CD4-positive, CD25-positive, alpha-beta regulatory T cell (primary cell): Measurements from ENCODE around the gene KCNQ1. TPM values are rescaled to one million over a fixed set of nuclear protein-coding genes. Genes with fewer than 3 reads are reported as not detected.

Experiments
- ATAC-seq, 2 donors: fragments of 150-1000 bp; cut with Tn5 transposase; one replicate each; pipeline ENCODE4 v1.10.0; 2021; ENCODE audit warnings: low read depth in 2 of 2, moderate number of reproducible peaks in 2 of 2, moderate library complexity in 1 of 2
- DNase-seq, 3 donors: peaks; one replicate each; pipeline versions ENCODE4 v3.0.0 to v3.0.0-alpha.2; 2012 to 2022; ENCODE audit warnings: mixed read lengths in 1 of 3
- H3K27ac ChIP-seq: one replicate; pipeline ENCODE4 v1.7.0; 2013; ENCODE audit warnings: mild to moderate bottlenecking, low read length; ENCODE audit not compliant: insufficient read depth, poor library complexity, severe bottlenecking
- H3K27me3 ChIP-seq: one replicate; pipeline ENCODE4 v1.7.0; 2013; ENCODE audit warnings: low read length; ENCODE audit not compliant: control insufficient read depth, insufficient read depth
- H3K36me3 ChIP-seq: one replicate; pipeline ENCODE4 v1.7.0; 2013; ENCODE audit warnings: mild to moderate bottlenecking, low read length, moderate library complexity; ENCODE audit not compliant: control insufficient read depth, insufficient read depth
- H3K4me1 ChIP-seq: 2 replicates; pipeline ENCODE4 v1.7.0; 2013; ENCODE audit warnings: mild to moderate bottlenecking, low read length; ENCODE audit not compliant: insufficient read depth, control insufficient read depth, poor library complexity, severe bottlenecking
- H3K4me3 ChIP-seq: one replicate; pipeline ENCODE4 v1.7.0; 2013; ENCODE audit warnings: low read depth, mild to moderate bottlenecking, low read length, moderate library complexity
- H3K9me3 ChIP-seq, 2 experiments: 1 replicate in 1 of 2; 2 replicates in 1 of 2; pipeline ENCODE4 v1.7.0; 2013; ENCODE audit warnings: low read length in 2 of 2, mild to moderate bottlenecking in 1 of 2, moderate library complexity in 1 of 2; ENCODE audit not compliant: control insufficient read depth in 2 of 2
- H3K27ac Mint-ChIP-seq, 3 donors: one replicate each; pipeline ENCODE4 v1.8.0; 2020 to 2022; ENCODE audit warnings: mild to moderate bottlenecking in 3 of 3, mixed read lengths in 3 of 3, moderate library complexity in 2 of 3
- H3K27me3 Mint-ChIP-seq: one replicate; pipeline ENCODE4 v1.8.0; 2022; ENCODE audit warnings: mild to moderate bottlenecking, mixed read lengths
- H3K36me3 Mint-ChIP-seq: one replicate; pipeline ENCODE4 v1.8.0; 2020; ENCODE audit warnings: mixed read lengths
- H3K4me1 Mint-ChIP-seq, 4 donors: one replicate each; pipeline ENCODE4 v1.8.0; 2020 to 2022; ENCODE audit warnings: mixed read lengths in 4 of 4, mild to moderate bottlenecking in 1 of 4
- H3K4me3 Mint-ChIP-seq, 4 donors: one replicate each; pipeline ENCODE4 v1.8.0; 2020 to 2022; ENCODE audit warnings: mild to moderate bottlenecking in 4 of 4, mixed read lengths in 4 of 4, moderate library complexity in 3 of 4
- H3K9me3 Mint-ChIP-seq, 7 donors: one replicate each; pipeline ENCODE4 v1.8.0; 2020 to 2022; ENCODE audit warnings: mixed read lengths in 7 of 7, mild to moderate bottlenecking in 3 of 7, moderate library complexity in 2 of 7
- polyA plus RNA-seq, 4 donors: library from polyadenylated mRNA; unstranded; fragments of 300-500 nt; fragmentation: Illumina TruSeq; gene quantifications; one replicate each; pipeline ENCODE4 v1.2.3, GENCODE V29; 2021
- total RNA-seq: library from RNA; stranded (reverse); gene quantifications from one replicate; pipeline ENCODE4 v1.2.3, GENCODE V29; 2022

KCNQ1 gene
- total and polyA plus RNA-seq, 5 donors from 2014 or later = 5.5 to 13.4 (median 6.8) TPM

DNA sequence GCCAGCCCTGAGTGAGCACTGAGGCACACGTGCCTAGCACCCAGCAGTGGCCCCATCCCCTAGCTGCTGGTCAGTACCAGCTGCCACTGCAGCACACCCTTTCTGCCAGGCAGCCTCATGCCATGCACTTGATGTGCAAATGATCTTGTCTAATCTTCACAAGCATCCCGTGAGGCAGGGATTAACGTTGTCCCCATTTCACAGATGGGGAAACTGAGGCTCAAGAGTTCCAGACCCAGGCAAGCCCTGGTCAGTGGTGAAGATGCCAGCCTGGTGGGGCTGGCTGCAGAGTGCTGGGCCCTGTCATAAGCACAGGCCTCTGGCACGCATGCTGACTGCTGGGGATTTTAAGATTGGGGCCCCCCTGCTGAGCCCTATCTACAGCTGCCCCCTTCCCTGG, 449.1 kb downstream of the KCNQ1 start:
- peak overlapping the region; percentile 47 to 83 (median 79) for H3K27ac Mint-ChIP-seq
- H3K4me3 ChIP-seq = no peak overlapping the region
- no peaks in the 10 kb centered on the region for H3K27me3 ChIP-seq
- peaks cover 0 to 48% (median 20%) of the 10 kb centered on the region in 4 donors for H3K4me1 Mint-ChIP-seq
- no peaks in the 10 kb centered on the region for H3K36me3 ChIP-seq
- H3K4me3 Mint-ChIP-seq = peak overlapping the region in 3 of 4 donors; percentile 72 to 82 (median 78)
- H3K36me3 Mint-ChIP-seq = no peaks in the 10 kb centered on the region
- peak overlapping the region; percentile 21 for H3K27ac ChIP-seq
- DNase-seq (no peak), ATAC-seq (no peak)
- no peaks in the 10 kb centered on the region for H3K27me3 Mint-ChIP-seq
- H3K9me3 Mint-ChIP-seq = no peaks in the 10 kb centered on the region
- no peaks in the 10 kb centered on the region for H3K9me3 ChIP-seq
- H3K4me1 ChIP-seq = peaks cover 36% of the 10 kb centered on the region

DNA sequence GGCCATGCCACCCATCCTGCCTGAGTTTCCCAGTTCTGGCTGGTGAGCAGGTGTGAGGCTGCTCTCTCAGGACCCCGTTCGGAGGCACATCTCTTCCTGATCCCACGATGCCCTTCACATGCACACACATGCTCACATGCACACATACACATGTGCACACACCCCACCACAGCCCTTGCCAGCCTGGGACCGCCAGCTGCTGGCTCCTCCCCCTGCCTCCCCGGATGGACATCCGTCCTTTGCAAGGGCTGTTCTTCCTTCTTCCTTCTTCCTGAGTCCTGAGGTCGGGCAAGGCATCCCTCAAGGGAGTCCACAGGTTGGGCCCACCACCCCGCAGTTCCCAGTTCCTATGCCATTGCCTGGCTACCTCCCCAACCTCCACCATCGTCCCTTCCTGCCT, 451.2 kb downstream of the KCNQ1 start:
- Histone ChIP-seq H3K27ac (no peak overlapping the region), H3K36me3 (no peaks in the 10 kb centered on the region), H3K27me3 (no peaks in the 10 kb centered on the region), H3K9me3 (no peaks in the 10 kb centered on the region), H3K4me1 (peaks cover 43% of the 10 kb centered on the region), H3K4me3 (no peak overlapping the region)
- Mint-ChIP-seq H3K27ac (peak overlapping the region in 2 of 3 donors; percentile 23 to 46), H3K9me3 (no peaks in the 10 kb centered on the region), H3K36me3 (no peaks in the 10 kb centered on the region), H3K4me1 (peaks cover 0 to 60% (median 28%) of the 10 kb centered on the region in 4 donors), H3K27me3 (no peaks in the 10 kb centered on the region), H3K4me3 (peak overlapping the region in 1 of 4 donors; percentile 15)
- no peak for DNase-seq
- ATAC-seq = no peak

DNA sequence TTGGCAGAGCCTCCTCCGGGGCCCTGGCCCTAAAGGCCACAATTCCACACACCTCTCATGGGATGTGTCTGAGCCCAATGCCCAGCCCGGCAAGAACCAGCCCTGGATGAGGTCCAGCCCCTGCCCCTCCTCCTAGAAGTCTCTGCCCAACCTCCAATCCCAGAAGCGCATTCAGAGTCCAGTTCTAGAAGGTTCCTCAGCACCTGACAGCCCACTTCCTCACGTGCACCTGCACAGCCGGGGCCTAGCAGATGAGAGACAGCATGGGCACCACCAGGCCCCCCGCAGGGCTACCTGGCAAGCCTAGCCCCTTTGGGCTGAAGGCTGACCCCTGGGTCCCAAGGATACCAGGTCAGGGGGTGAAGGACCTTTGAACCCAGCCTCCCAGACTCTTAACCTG, 452.2 kb downstream of the KCNQ1 start:
- ATAC-seq = no peak
- H3K27ac ChIP-seq = no peak overlapping the region
- Mint-ChIP-seq H3K4me1 (peaks cover 0 to 56% (median 27%) of the 10 kb centered on the region in 4 donors), H3K27me3 (no peaks in the 10 kb centered on the region), H3K27ac (no peak overlapping the region), H3K4me3 (no peak overlapping the region), H3K9me3 (no peaks in the 10 kb centered on the region), H3K36me3 (no peaks in the 10 kb centered on the region)
- H3K27me3 ChIP-seq = no peaks in the 10 kb centered on the region
- H3K9me3 ChIP-seq = no peaks in the 10 kb centered on the region
- peaks cover 38% of the 10 kb centered on the region for H3K4me1 ChIP-seq
- no peak overlapping the region for H3K4me3 ChIP-seq
- no peaks in the 10 kb centered on the region for H3K36me3 ChIP-seq
- no peak for DNase-seq

DNA sequence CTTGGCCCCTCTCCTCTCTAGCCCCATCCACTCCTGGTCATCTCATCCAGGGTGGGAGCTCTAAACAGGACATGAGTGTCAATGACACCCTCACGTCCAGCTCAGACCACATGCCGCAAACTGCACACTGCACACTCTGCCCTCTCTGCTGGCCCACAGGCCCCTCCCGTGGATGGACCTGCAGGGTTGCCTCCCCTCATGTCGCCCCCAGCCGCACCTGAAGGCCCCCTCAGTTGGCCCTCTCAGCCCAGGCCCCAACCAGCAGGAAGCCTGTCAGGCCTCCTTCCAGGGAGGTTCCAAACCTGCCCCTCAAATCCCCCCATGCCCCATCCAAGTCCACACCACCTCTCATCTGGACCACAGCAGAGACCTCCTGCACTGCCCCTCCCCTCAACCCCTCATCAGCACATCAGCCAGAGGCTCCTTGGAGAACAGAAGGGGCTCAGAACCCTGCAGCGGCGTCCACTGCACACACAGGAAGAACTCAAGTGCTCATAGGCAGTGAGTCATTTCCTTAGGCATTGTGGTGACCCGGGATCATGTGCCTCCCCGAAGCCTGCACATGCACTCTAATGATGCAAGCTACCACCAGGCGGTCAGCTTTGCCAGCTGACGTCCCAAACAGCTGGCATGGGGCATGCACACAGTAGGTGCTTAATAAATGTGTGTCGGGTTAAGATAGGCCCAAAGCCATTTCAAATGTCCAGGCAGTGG, 453.7 kb downstream of the KCNQ1 start:
- Mint-ChIP-seq H3K27ac (peak overlapping the region; percentile 91 to 96 (median 96)), H3K4me1 (peaks cover 0 to 54% (median 21%) of the 10 kb centered on the region in 4 donors), H3K4me3 (peak overlapping the region; percentile 73 to 92 (median 86)), H3K9me3 (no peaks in the 10 kb centered on the region), H3K27me3 (no peaks in the 10 kb centered on the region), H3K36me3 (no peaks in the 10 kb centered on the region)
- DNase-seq (peak; percentile 29 to 84 (median 34)), ATAC-seq (peak; percentile 70 to 74)
- Histone ChIP-seq H3K27ac (peak overlapping the region; percentile 41), H3K4me1 (peaks cover 41% of the 10 kb centered on the region), H3K36me3 (no peaks in the 10 kb centered on the region), H3K4me3 (no peak overlapping the region), H3K9me3 (no peaks in the 10 kb centered on the region), H3K27me3 (no peaks in the 10 kb centered on the region)

Other genes with a start within 250 kb of the KCNQ1 start
- gene ASCL2, start 174.4 kb upstream of the KCNQ1 start, total RNA-seq = 0.20 TPM
- gene ASCL2, start 174.4 kb upstream of the KCNQ1 start, polyA plus RNA-seq = under 1 TPM; 0.13 to 0.47 (median 0.30) TPM
- 41.8 TPM for gene C11orf21, start 143.1 kb upstream of the KCNQ1 start, total RNA-seq
- gene C11orf21, start 143.1 kb upstream of the KCNQ1 start, polyA plus RNA-seq = 10 to 100 TPM; 11.9 to 16.8 (median 15.1) TPM
- 60.0 TPM for gene TSPAN32, start 143.0 kb upstream of the KCNQ1 start, total RNA-seq
- 10 to 100 TPM; 13.8 to 60.7 (median 31.0) TPM for gene TSPAN32, start 143.0 kb upstream of the KCNQ1 start, polyA plus RNA-seq
- gene CD81, start 67.7 kb upstream of the KCNQ1 start, total RNA-seq = 156 TPM
- gene CD81, start 67.7 kb upstream of the KCNQ1 start, polyA plus RNA-seq = 10 to 100 TPM; 13.2 to 35.4 (median 16.2) TPM
- gene TSSC4, start 44.3 kb upstream of the KCNQ1 start, total RNA-seq = 59.6 TPM
- gene TSSC4, start 44.3 kb upstream of the KCNQ1 start, polyA plus RNA-seq = 10 to 100 TPM; 68.5 to 97.4 (median 76.9) TPM
- gene TRPM5, start 494 bp upstream of the KCNQ1 start, total RNA-seq = 0.17 TPM
- not detected for gene TRPM5, start 494 bp upstream of the KCNQ1 start, polyA plus RNA-seq